Ovary (tissue), 3 donors: Measurements from ENCODE around the gene GRIA2.

Experiments
- CTCF ChIP-seq, 3 donors: fragments of 450-650 bp in 2 of 3; fragments of 200-600 bp in 1 of 3; IDR thresholded peaks; one replicate each; pipeline versions ENCODE4 v1.5.1 to v1.8.0; 2016 to 2022; ENCODE audit warnings: antibody characterized with exemption in 3 of 3, mild to moderate bottlenecking in 1 of 3
- EP300 ChIP-seq: sonication (generic); formaldehyde crosslinking; IDR thresholded peaks from one replicate; pipeline ENCODE4 v1.6.1; 2017; ENCODE audit warnings: antibody characterized with exemption
- POLR2A ChIP-seq: fragments of 450-650 bp; IDR thresholded peaks from one replicate; pipeline ENCODE4 v1.6.1; 2017; ENCODE audit warnings: antibody characterized with exemption, mild to moderate bottlenecking, moderate library complexity
- donor health status: DM: no; HTN: no; CAD: no.

DNA sequence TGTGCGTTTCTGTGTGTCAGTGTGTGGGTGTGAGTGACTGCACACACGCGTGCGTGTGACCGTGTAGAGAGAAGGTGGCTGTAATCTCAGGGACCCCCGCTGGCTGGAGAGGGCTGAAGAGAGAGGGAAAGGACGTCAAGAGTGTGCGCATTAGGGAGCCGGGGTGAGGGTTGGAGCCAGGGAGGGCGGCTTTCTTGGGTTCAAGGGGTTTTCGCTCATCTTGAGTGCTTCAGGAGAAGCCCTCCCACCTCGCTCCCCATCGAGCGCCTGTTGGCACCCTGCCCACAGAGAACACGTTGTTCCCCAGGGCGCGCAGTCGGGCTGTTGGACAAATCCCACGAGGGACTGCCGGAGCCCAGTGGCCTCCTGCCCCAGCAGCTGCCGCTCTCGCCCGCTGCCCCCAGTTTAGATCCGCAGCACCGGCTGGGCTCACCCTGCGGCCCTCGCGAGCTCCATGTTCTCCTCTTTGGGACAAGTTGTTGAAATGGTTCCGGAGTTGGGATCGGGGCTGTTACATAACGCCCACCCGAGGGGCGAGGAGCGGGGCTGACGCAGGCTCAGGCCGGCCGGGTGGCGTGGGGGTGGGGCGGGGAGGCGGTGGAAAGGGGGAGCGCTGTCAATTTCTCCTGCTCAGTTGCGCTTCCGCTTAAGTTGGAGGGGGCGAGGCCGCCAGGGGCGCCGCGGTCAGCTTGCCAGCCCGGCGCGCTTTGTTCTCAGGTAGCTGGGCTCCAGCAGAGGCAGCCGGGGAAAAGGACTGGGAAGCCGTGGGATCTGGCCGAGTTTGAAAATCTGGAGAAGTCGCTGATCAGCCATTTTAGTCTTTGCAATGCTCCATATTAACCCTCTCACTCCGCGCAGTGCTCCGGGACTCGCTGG is 1.6 kb downstream of the GRIA2 start:
- TF ChIP-seq CTCF (IDR thresholded peaks at IDR 0.05): no peak
- no peak for TF ChIP-seq EP300
- TF ChIP-seq POLR2A: no peak
